GM06990 (cell line): ENCODE measurements around the gene SCLT1.
"Not testable (repeated sequence)": the region's sequence is repeated elsewhere in the genome, so short reads cannot be mapped to it uniquely, and the experiment has no call there.

Experiments
- DNase-seq: peaks from one replicate; pipeline ENCODE4 v3.0.0-alpha.2; 2011; ENCODE audit not compliant: insufficient read length; ENCODE audit errors: extremely low read depth
- H3K27me3 ChIP-seq: replicated peaks from 2 replicates; pipeline ENCODE4 v1.6.0; 2011; ENCODE audit warnings: low read length; ENCODE audit not compliant: control insufficient read depth, insufficient read depth
- H3K36me3 ChIP-seq: 2 replicates; pipeline ENCODE4 v1.5.1; 2011; ENCODE audit warnings: low read length; ENCODE audit not compliant: control insufficient read depth, insufficient read depth
- H3K4me3 ChIP-seq: replicated peaks from 2 replicates; pipeline ENCODE4 v1.5.1; 2011; ENCODE audit warnings: low read depth, mild to moderate bottlenecking, control low read depth, low read length
- TF ChIP-seq, protein P1 (sequence below): IDR thresholded peaks from 2 replicates; pipeline ENCODE4 v1.5.1; 2011; ENCODE audit warnings: low read length, control low read depth, mild to moderate bottlenecking, inconsistent platforms; ENCODE audit not compliant: insufficient read depth, poor library complexity, severe bottlenecking

SCLT1 gene

DNA sequence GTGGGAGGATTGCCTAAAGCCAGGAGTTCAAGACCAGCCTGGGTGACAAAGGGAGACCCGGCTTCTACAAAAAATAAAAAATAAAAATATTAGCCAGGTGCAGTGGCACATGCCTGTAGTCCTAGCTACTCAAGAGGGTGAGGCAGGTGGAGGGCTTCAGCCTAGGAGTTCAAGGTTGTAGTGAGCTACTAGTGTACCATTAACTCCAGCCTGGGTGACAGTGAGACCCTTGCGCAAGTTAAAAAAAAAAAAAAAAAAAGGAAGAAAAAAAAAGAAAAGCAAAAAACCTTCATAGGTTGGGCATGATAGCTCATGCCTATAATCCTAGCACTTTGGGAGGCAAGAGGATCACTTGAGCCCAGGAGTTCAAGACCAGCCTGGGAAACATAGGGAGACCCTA is 5.8 kb downstream of the SCLT1 start:
- TF ChIP-seq, protein P1, sequence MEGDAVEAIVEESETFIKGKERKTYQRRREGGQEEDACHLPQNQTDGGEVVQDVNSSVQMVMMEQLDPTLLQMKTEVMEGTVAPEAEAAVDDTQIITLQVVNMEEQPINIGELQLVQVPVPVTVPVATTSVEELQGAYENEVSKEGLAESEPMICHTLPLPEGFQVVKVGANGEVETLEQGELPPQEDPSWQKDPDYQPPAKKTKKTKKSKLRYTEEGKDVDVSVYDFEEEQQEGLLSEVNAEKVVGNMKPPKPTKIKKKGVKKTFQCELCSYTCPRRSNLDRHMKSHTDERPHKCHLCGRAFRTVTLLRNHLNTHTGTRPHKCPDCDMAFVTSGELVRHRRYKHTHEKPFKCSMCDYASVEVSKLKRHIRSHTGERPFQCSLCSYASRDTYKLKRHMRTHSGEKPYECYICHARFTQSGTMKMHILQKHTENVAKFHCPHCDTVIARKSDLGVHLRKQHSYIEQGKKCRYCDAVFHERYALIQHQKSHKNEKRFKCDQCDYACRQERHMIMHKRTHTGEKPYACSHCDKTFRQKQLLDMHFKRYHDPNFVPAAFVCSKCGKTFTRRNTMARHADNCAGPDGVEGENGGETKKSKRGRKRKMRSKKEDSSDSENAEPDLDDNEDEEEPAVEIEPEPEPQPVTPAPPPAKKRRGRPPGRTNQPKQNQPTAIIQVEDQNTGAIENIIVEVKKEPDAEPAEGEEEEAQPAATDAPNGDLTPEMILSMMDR: no peak
- no peak for DNase-seq
- Histone ChIP-seq H3K27me3 (no peaks in the 10 kb centered on the region), H3K4me3 (no peak overlapping the region), H3K36me3 (no peaks in the 10 kb centered on the region; the same call in 1 of the 2 replicates)

DNA sequence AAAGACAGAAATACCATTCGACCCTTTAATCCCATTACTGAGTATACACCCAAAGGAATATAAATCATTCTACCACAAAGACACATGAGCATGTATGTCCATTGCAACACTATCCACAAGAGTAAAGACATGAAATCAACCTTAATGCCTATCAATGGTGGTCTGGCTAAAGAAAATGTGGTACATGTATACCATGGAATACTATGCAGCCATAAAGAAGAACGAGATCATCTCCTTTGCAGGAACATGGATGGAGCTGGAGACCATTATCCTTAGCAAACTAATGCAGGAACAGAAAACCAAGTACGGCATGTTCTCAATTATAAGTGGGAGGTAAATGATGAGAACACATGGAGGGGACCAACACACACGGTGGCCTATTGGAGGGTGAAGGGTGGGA is 7.9 kb downstream of the SCLT1 start:
- DNase-seq: no peak
- TF ChIP-seq, protein P1: no peak
- no peaks in the 10 kb centered on the region for H3K27me3 ChIP-seq
- peaks cover 2% of the 10 kb centered on the region for H3K36me3 ChIP-seq
- no peak overlapping the region for H3K4me3 ChIP-seq

DNA sequence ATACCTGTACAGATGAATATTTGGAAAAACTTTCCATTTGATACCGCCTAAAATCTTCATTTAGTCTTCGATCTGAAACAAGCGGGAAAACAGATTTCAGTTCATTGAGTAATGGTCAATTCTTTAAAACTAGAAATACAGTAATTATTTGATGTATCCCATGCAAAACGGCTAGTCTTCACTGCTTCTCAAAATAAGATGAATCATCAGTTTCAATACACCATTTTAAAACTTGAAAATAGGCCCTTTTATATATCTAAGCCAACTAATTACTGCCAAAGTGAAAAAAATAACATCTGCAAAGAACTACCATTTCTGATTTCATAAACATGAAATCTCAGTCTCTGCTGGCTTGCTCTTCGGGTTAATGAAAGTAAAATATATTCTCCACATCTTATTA is 11.0 kb downstream of the SCLT1 start:
- Histone ChIP-seq H3K4me3 (no peak overlapping the region), H3K27me3 (no peaks in the 10 kb centered on the region), H3K36me3 (peaks cover 10% of the 10 kb centered on the region)
- DNase-seq: no peak
- TF ChIP-seq, protein P1: no peak

DNA sequence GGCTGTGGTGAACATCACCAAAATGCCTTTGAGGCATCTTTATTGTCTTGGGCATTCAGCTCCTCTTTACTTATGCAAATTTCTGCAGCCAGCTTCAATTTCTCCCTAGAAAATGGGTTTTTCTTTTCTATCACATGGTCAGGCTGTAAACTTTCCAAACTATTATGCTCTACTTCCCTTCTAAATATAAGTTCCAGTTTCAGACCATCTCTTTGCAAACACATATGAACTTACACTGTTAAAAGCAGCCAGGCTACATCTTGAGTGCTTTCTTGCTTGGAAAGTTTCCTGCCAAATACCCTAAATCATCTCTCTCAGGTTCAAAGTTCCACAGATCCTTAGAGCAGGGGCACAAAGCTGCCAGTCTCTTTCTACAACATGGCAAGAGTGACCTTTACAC is 13.2 kb downstream of the SCLT1 start:
- Histone ChIP-seq H3K36me3 (peaks cover 10% of the 10 kb centered on the region), H3K27me3 (no peaks in the 10 kb centered on the region), H3K4me3 (no peak overlapping the region)
- TF ChIP-seq, protein P1: no peak
- DNase-seq: no peak

DNA sequence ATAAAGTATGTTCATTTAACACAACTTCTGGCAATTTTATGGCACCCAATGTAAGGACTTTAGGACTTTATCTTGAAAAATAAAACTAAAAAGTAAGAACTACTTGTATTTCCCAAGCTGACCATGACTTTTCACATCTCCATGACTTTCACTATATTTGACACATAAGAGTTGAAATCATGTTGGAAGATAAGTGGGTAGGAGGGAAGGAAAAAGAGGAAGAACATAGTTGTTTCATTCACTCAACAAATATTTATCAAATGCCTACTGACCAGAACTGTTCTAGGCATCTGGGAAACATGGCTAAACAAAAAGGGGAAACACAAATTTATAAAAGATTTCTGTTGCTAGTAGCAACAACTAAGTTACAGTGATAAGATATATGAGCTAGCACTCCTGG is 16.0 kb downstream of the SCLT1 start:
- Histone ChIP-seq H3K4me3 (no peak overlapping the region), H3K36me3 (peaks cover 10% of the 10 kb centered on the region), H3K27me3 (no peaks in the 10 kb centered on the region)
- no peak for DNase-seq
- TF ChIP-seq, protein P1: no peak

DNA sequence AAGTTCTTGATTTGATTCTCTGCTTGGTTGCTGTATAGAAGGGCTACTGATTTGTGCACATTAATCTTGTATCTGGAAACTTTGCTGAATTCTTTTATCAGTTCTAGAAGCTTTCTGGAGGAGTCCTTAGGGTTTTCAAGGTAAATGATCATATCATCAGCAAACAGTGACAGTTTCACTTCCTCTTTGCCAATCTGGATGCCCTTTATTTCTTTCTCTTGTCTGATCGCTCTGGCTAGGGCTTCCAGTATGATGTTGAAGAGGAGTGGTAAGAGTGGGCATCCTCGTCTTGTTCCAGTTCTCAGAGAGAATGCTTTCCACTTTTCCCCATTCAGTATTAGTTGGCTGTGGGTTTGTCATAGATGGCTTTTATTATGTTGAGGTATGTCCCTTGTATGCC is 23.8 kb downstream of the SCLT1 start:
- H3K27me3 ChIP-seq, DNase-seq, H3K36me3 ChIP-seq: not testable (repeated sequence)

More for the DNA sequence above, 23.8 kb downstream of the SCLT1 start:
- not testable (repeated sequence) for H3K4me3 ChIP-seq
